ENCODE results near the gene PARM1.

Gene PARM1

DNA sequence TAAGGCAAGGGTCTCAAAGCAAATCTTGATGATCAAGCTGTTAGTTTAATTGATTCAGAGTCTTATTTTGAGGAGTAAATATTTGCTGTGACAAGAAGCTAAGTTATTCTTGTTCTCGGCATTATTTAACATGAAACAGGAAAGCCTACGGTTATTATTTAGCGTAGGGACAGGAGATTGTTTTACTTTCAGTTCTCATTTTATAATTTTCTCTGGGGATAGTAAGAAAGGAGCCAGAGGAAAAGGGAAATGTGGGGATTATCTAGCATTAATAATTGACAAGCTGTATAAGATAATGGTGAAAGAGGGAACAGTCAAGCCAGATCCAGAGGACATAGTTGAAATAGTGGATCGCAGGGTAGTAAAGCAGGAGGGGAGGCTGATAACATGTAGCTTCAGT is 39.7 kb upstream of the PARM1 start:
- Histone ChIP-seq H3K4me3 (ENCODE audit: severe bottlenecking) (no peak overlapping the region), H3K36me3 (ENCODE audit: low read depth) (no peaks in the 10 kb centered on the region), H3K27me3 (ENCODE audit: insufficient read depth, poor library complexity, severe bottlenecking) (no peaks in the 10 kb centered on the region), H3K9me3 (ENCODE audit: severe bottlenecking) (no peaks in the 10 kb centered on the region), H3K4me1 (ENCODE audit: insufficient read depth, poor library complexity, severe bottlenecking) (no peaks in the 10 kb centered on the region), H3K27ac (ENCODE audit: poor library complexity, severe bottlenecking) (no peak overlapping the region)
- DNase-seq (ENCODE audit: low spot score), result no peak
- ATAC-seq (ENCODE audit: low read depth), result no peak
- TF ChIP-seq, protein P1, sequence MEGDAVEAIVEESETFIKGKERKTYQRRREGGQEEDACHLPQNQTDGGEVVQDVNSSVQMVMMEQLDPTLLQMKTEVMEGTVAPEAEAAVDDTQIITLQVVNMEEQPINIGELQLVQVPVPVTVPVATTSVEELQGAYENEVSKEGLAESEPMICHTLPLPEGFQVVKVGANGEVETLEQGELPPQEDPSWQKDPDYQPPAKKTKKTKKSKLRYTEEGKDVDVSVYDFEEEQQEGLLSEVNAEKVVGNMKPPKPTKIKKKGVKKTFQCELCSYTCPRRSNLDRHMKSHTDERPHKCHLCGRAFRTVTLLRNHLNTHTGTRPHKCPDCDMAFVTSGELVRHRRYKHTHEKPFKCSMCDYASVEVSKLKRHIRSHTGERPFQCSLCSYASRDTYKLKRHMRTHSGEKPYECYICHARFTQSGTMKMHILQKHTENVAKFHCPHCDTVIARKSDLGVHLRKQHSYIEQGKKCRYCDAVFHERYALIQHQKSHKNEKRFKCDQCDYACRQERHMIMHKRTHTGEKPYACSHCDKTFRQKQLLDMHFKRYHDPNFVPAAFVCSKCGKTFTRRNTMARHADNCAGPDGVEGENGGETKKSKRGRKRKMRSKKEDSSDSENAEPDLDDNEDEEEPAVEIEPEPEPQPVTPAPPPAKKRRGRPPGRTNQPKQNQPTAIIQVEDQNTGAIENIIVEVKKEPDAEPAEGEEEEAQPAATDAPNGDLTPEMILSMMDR (IDR thresholded peaks at IDR 0.05; ENCODE audit: poor library complexity, severe bottlenecking), result no peak

DNA sequence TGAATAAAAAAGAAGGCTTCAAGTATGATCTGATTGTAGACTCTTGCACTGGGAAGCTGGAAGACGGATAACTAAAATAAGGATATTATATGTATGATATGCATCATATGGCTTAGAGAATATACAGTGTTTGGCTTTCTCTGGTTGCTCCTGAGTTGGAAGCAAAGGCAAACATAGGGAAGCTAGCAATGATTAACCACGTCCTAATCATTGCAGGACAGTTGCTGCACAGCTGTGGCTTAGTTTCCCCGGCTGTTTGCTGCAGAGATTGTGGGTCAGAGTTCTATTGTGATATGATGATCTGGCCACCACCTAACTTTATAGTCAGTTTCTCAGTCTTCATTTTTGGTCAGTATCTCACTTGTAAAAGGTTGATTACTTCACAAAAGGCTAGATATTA is 36.3 kb upstream of the PARM1 start:
- H3K4me1 ChIP-seq (ENCODE audit: insufficient read depth, poor library complexity, severe bottlenecking), result no peaks in the 10 kb centered on the region
- H3K27me3 ChIP-seq (ENCODE audit: insufficient read depth, poor library complexity, severe bottlenecking), result no peaks in the 10 kb centered on the region
- no peaks in the 10 kb centered on the region for H3K9me3 ChIP-seq (ENCODE audit: severe bottlenecking)
- no peak overlapping the region for H3K4me3 ChIP-seq (ENCODE audit: severe bottlenecking)
- no peak for DNase-seq (ENCODE audit: low spot score)
- H3K36me3 ChIP-seq (ENCODE audit: low read depth), result no peaks in the 10 kb centered on the region
- TF ChIP-seq, protein P1 (IDR thresholded peaks at IDR 0.05; ENCODE audit: poor library complexity, severe bottlenecking), result no peak
- ATAC-seq (ENCODE audit: low read depth), result no peak
- no peak overlapping the region for H3K27ac ChIP-seq (ENCODE audit: poor library complexity, severe bottlenecking)

DNA sequence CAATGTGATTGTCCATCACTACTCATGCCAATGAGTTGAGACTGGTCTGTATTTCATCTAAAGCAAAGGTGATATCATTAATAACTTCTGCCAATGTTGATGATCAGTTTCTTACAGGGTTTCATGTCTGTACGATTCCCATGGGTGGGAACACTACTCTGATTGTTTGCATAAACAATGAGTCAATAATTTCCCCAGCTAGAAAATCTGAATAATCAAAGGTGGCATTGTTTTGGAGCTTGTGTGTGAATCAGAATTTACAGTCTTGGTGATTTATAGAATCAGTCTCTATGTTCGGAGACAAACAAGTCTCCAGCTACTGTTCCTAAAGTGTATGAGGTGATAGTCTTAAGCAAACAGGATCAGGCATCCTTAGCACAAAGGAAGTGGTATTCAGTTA is 35.5 kb upstream of the PARM1 start:
- H3K27ac ChIP-seq (ENCODE audit: poor library complexity, severe bottlenecking), result no peak overlapping the region
- no peak for DNase-seq (ENCODE audit: low spot score)

DNA sequence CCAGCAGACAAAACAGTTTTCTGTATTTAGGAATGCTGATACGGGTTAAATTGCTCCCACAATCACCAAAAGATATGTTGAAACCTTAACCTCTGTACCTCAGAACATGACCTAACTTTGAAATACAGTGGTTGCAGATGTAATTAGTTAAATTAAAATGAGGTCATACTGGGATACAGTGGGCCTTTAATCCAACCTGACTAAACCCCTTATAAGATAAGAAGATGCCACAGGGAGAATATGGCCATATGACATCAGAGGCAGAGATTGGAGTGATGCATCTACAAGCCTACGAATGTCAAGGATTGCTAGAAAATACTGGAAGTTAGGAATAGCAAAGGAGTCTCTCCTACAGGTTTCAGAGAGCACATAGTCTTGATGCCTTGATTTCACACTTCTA is 32.1 kb upstream of the PARM1 start:
- no peaks in the 10 kb centered on the region for H3K9me3 ChIP-seq (ENCODE audit: severe bottlenecking)
- H3K4me3 ChIP-seq (ENCODE audit: severe bottlenecking), result no peak overlapping the region
- TF ChIP-seq, protein P1 (IDR thresholded peaks at IDR 0.05; ENCODE audit: poor library complexity, severe bottlenecking), result no peak
- DNase-seq (ENCODE audit: low spot score), result no peak
- H3K36me3 ChIP-seq (ENCODE audit: low read depth), result no peaks in the 10 kb centered on the region
- H3K27me3 ChIP-seq (ENCODE audit: insufficient read depth, poor library complexity, severe bottlenecking), result no peaks in the 10 kb centered on the region
- H3K27ac ChIP-seq (ENCODE audit: poor library complexity, severe bottlenecking), result no peak overlapping the region
- H3K4me1 ChIP-seq (ENCODE audit: insufficient read depth, poor library complexity, severe bottlenecking), result no peaks in the 10 kb centered on the region
- no peak for ATAC-seq (ENCODE audit: low read depth)

More for the DNA sequence above, 35.5 kb upstream of the PARM1 start:
- Histone ChIP-seq H3K4me1 (ENCODE audit: insufficient read depth, poor library complexity, severe bottlenecking) (no peaks in the 10 kb centered on the region), H3K27me3 (ENCODE audit: insufficient read depth, poor library complexity, severe bottlenecking) (no peaks in the 10 kb centered on the region), H3K4me3 (ENCODE audit: severe bottlenecking) (no peak overlapping the region), H3K9me3 (ENCODE audit: severe bottlenecking) (no peaks in the 10 kb centered on the region), H3K36me3 (ENCODE audit: low read depth) (no peaks in the 10 kb centered on the region)
- ATAC-seq (ENCODE audit: low read depth), result peak; percentile 23; the same call in 1 of the 3 replicates
- TF ChIP-seq, protein P1 (IDR thresholded peaks at IDR 0.05; ENCODE audit: poor library complexity, severe bottlenecking), result no peak

DNA sequence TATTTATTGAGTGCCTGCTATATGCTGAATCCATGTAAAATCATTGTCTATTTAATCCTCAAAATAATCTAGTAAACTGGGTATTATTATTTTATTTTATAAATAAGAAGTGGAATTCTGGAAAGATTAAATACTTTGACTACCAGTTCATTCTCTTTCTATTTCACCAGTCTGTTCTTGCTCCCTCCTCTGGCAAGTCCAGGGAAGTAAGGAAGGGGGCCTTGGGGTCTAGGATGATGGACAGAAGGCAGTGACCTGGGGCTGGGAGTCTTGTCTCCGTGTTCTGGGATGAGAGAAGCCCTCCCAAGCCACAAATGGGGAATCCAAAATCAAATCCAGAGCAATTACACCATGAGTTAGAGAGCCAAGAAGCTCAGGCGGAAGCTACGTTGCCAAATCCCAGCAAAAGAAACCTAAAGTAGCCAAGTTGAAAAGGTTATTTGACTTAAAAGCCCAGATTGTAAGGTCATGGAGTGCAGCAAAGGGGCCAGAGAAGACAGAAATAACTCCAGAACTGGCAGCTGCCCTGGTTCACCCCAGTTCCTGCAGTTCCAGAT is 28.3 kb upstream of the PARM1 start:
- no peak for ATAC-seq (ENCODE audit: low read depth)
- Histone ChIP-seq H3K9me3 (ENCODE audit: severe bottlenecking) (no peaks in the 10 kb centered on the region), H3K36me3 (ENCODE audit: low read depth) (no peaks in the 10 kb centered on the region), H3K27ac (ENCODE audit: poor library complexity, severe bottlenecking) (no peak overlapping the region), H3K4me1 (ENCODE audit: insufficient read depth, poor library complexity, severe bottlenecking) (no peaks in the 10 kb centered on the region), H3K27me3 (ENCODE audit: insufficient read depth, poor library complexity, severe bottlenecking) (no peaks in the 10 kb centered on the region), H3K4me3 (ENCODE audit: severe bottlenecking) (no peak overlapping the region)
- TF ChIP-seq, protein P1 (IDR thresholded peaks at IDR 0.05; ENCODE audit: poor library complexity, severe bottlenecking), result no peak
- DNase-seq (ENCODE audit: low spot score), result no peak

Data from RWPE2 (cell line).